Natural killer cell treated with Interleukin-12 subunit alpha and Interleukin-12 subunit beta and Interleukin-15 and Interleukin-18, amount 100 ng/mL, for 72 hours (primary cell): ENCODE measurements around the gene TENT4A. TPM values are rescaled to one million over a fixed set of nuclear protein-coding genes. Genes with fewer than 3 reads are reported as not detected.
A peak's percentile ranks its signal among the peaks of the same experiment; 100 is the strongest.

Experiments
- ATAC-seq, 2 donors: fragments of 150-1000 bp; cut with Tn5 transposase in 1 of 2; sonication (Bioruptor Pico), chemical (Tn5 transposase) in 1 of 2; 2 replicates each; pipeline ENCODE4 v1.10.0; 2021
- DNase-seq: peaks from one replicate; pipeline ENCODE4 v3.0.0; 2022; ENCODE audit warnings: low spot score
- H3K27ac Mint-ChIP-seq, 2 donors: 1 replicate in 1 of 2; 2 replicates in 1 of 2; pipeline ENCODE4 v1.8.0; 2022; ENCODE audit warnings: mixed read lengths in 2 of 2, mild to moderate bottlenecking in 1 of 2, moderate library complexity in 1 of 2
- H3K27me3 Mint-ChIP-seq, 2 donors: 1 replicate in 1 of 2; 2 replicates in 1 of 2; pipeline ENCODE4 v1.8.0; 2022; ENCODE audit warnings: mixed read lengths in 2 of 2
- H3K36me3 Mint-ChIP-seq: one replicate; pipeline ENCODE4 v1.8.0; 2022; ENCODE audit warnings: mixed read lengths
- H3K4me1 Mint-ChIP-seq, 2 donors: 1 replicate in 1 of 2; 2 replicates in 1 of 2; pipeline ENCODE4 v1.8.0; 2022; ENCODE audit warnings: low read depth in 2 of 2, mixed read lengths in 2 of 2, mild to moderate bottlenecking in 1 of 2
- H3K4me3 Mint-ChIP-seq: one replicate; pipeline ENCODE4 v1.8.0; 2022; ENCODE audit warnings: mixed read lengths
- H3K9me3 Mint-ChIP-seq: 2 replicates; pipeline ENCODE4 v1.8.0; 2022; ENCODE audit warnings: mixed read lengths
- total RNA-seq, 2 donors: library from RNA; stranded (reverse); gene quantifications; one replicate each; pipeline ENCODE4 v1.2.3, GENCODE V29; 2022

TENT4A gene
- total RNA-seq, 2 donors from 2014 or later = 37.8 to 69.9 TPM

GRCh38 chr5:6749026-6749716 is 35.9 kb downstream of the TENT4A start:
- ATAC-seq = no peak
- Mint-ChIP-seq H3K4me3 (no peak overlapping the region), H3K27me3 (no peaks in the 10 kb centered on the region), H3K4me1 (peaks cover 6 to 16% of the 10 kb centered on the region in 2 donors), H3K9me3 (no peaks in the 10 kb centered on the region), H3K27ac (no peak overlapping the region), H3K36me3 (peaks cover 18% of the 10 kb centered on the region)
- DNase-seq = no peak

GRCh38 chr5:6750142-6750840 is 37.1 kb downstream of the TENT4A start:
- DNase-seq = no peak
- Mint-ChIP-seq H3K4me1 (peaks cover 6 to 16% of the 10 kb centered on the region in 2 donors), H3K36me3 (peaks cover 18% of the 10 kb centered on the region), H3K9me3 (no peaks in the 10 kb centered on the region), H3K4me3 (no peak overlapping the region), H3K27ac (no peak overlapping the region), H3K27me3 (no peaks in the 10 kb centered on the region)
- no peak for ATAC-seq

- no peak for ATAC-seq
- no peak overlapping the region for H3K4me3 Mint-ChIP-seq
These were observed 37.9 kb downstream of the TENT4A start for GRCh38 chr5:6750951-6751685.

GRCh38 chr5:6752236-6752635 is 39.0 kb downstream of the TENT4A start:
- Mint-ChIP-seq H3K36me3 (peaks cover 19% of the 10 kb centered on the region), H3K4me1 (peaks cover 6 to 19% of the 10 kb centered on the region in 2 donors), H3K27ac (no peak overlapping the region), H3K9me3 (no peaks in the 10 kb centered on the region), H3K4me3 (no peak overlapping the region), H3K27me3 (no peaks in the 10 kb centered on the region)
- ATAC-seq = no peak
- no peak for DNase-seq

More at GRCh38 chr5:6750951-6751685, 37.9 kb downstream of the TENT4A start:
- Mint-ChIP-seq H3K36me3 (peaks cover 19% of the 10 kb centered on the region), H3K27ac (no peak overlapping the region), H3K4me1 (peaks cover 6 to 16% of the 10 kb centered on the region in 2 donors), H3K9me3 (no peaks in the 10 kb centered on the region), H3K27me3 (no peaks in the 10 kb centered on the region)
- DNase-seq = no peak

GRCh38 chr5:6752782-6753181 is 39.5 kb downstream of the TENT4A start:
- no peaks in the 10 kb centered on the region for H3K27me3 Mint-ChIP-seq
- no peak overlapping the region for H3K27ac Mint-ChIP-seq
- peaks cover 6 to 18% of the 10 kb centered on the region in 2 donors for H3K4me1 Mint-ChIP-seq
- H3K4me3 Mint-ChIP-seq = no peak overlapping the region
- DNase-seq (no peak), ATAC-seq (no peak)
- peaks cover 19% of the 10 kb centered on the region for H3K36me3 Mint-ChIP-seq
- no peaks in the 10 kb centered on the region for H3K9me3 Mint-ChIP-seq

- Mint-ChIP-seq H3K27me3 (no peaks in the 10 kb centered on the region), H3K4me1 (peaks cover under 1 to 14% of the 10 kb centered on the region in 2 donors), H3K4me3 (no peak overlapping the region), H3K36me3 (peaks cover 15% of the 10 kb centered on the region), H3K27ac (no peak overlapping the region), H3K9me3 (no peaks in the 10 kb centered on the region)
- no peak for ATAC-seq
- DNase-seq = no peak
These were observed 40.6 kb downstream of the TENT4A start for GRCh38 chr5:6753851-6754250.

- DNase-seq (no peak), ATAC-seq (no peak)
- no peaks in the 10 kb centered on the region for H3K27me3 Mint-ChIP-seq
- H3K4me3 Mint-ChIP-seq = no peak overlapping the region
- H3K4me1 Mint-ChIP-seq = peaks cover 0 to 9% of the 10 kb centered on the region in 2 donors
- H3K9me3 Mint-ChIP-seq = no peaks in the 10 kb centered on the region
- no peak overlapping the region for H3K27ac Mint-ChIP-seq
- peaks cover 15% of the 10 kb centered on the region for H3K36me3 Mint-ChIP-seq
These were observed 41.5 kb downstream of the TENT4A start for GRCh38 chr5:6754766-6755165.

GRCh38 chr5:6755519-6755918 is 42.3 kb downstream of the TENT4A start:
- H3K9me3 Mint-ChIP-seq = no peaks in the 10 kb centered on the region
- no peak overlapping the region for H3K4me3 Mint-ChIP-seq
- no peak for ATAC-seq
- H3K27ac Mint-ChIP-seq = no peak overlapping the region
- no peak for DNase-seq
- H3K27me3 Mint-ChIP-seq = no peaks in the 10 kb centered on the region
- H3K4me1 Mint-ChIP-seq = peaks cover 0 to 6% of the 10 kb centered on the region in 2 donors
- peaks cover 15% of the 10 kb centered on the region for H3K36me3 Mint-ChIP-seq

GRCh38 chr5:6755941-6756340 is 42.7 kb downstream of the TENT4A start:
- peaks cover 15% of the 10 kb centered on the region for H3K36me3 Mint-ChIP-seq
- no peak overlapping the region for H3K4me3 Mint-ChIP-seq
- no peak for DNase-seq
- H3K27ac Mint-ChIP-seq = no peak overlapping the region
- no peaks in the 10 kb centered on the region for H3K27me3 Mint-ChIP-seq
- no peaks in the 10 kb centered on the region for H3K9me3 Mint-ChIP-seq
- H3K4me1 Mint-ChIP-seq = peaks cover 0 to 6% of the 10 kb centered on the region in 2 donors
- ATAC-seq = no peak

- H3K36me3 Mint-ChIP-seq = peaks cover 15% of the 10 kb centered on the region
- H3K4me1 Mint-ChIP-seq = peaks cover 0 to 6% of the 10 kb centered on the region in 2 donors
- ATAC-seq (no peak), DNase-seq (no peak)
- no peaks in the 10 kb centered on the region for H3K9me3 Mint-ChIP-seq
- H3K4me3 Mint-ChIP-seq = no peak overlapping the region
- H3K27ac Mint-ChIP-seq = peak overlapping the region in 1 of 2 donors; percentile 51
- no peaks in the 10 kb centered on the region for H3K27me3 Mint-ChIP-seq
These were observed 44.3 kb downstream of the TENT4A start for GRCh38 chr5:6757414-6757969.

GRCh38 chr5:6758236-6758635 is 45.0 kb downstream of the TENT4A start:
- Mint-ChIP-seq H3K4me3 (no peak overlapping the region), H3K9me3 (no peaks in the 10 kb centered on the region), H3K4me1 (peaks cover 0 to 6% of the 10 kb centered on the region in 2 donors), H3K36me3 (peaks cover 14% of the 10 kb centered on the region), H3K27ac (peak overlapping the region in 1 of 2 donors; percentile 51), H3K27me3 (no peaks in the 10 kb centered on the region)
- ATAC-seq (peak in 1 of 2 donors; percentile 48), DNase-seq (no peak)

GRCh38 chr5:6758706-6759105 is 45.5 kb downstream of the TENT4A start:
- peaks cover 0 to 6% of the 10 kb centered on the region in 2 donors for H3K4me1 Mint-ChIP-seq
- H3K27ac Mint-ChIP-seq = no peak overlapping the region
- ATAC-seq = no peak

GRCh38 chr5:6759401-6759800 is 46.2 kb downstream of the TENT4A start:
- Mint-ChIP-seq H3K27me3 (no peaks in the 10 kb centered on the region), H3K4me1 (peaks cover 0 to 3% of the 10 kb centered on the region in 2 donors)

More at GRCh38 chr5:6758706-6759105, 45.5 kb downstream of the TENT4A start:
- no peaks in the 10 kb centered on the region for H3K9me3 Mint-ChIP-seq
- H3K4me3 Mint-ChIP-seq = no peak overlapping the region
- H3K27me3 Mint-ChIP-seq = no peaks in the 10 kb centered on the region
- no peak for DNase-seq
- H3K36me3 Mint-ChIP-seq = peaks cover 10% of the 10 kb centered on the region

More at GRCh38 chr5:6759401-6759800, 46.2 kb downstream of the TENT4A start:
- no peak for DNase-seq
- Mint-ChIP-seq H3K27ac (no peak overlapping the region), H3K36me3 (peaks cover 6% of the 10 kb centered on the region), H3K4me3 (no peak overlapping the region), H3K9me3 (no peaks in the 10 kb centered on the region)
- ATAC-seq = no peak
